RKO (cell line): ENCODE measurements around the gene FOXA2.

Source experiments
- DNase-seq: peaks from one replicate; pipeline ENCODE4 v3.0.0-alpha.2; 2016; ENCODE audit warnings: low spot score

Gene FOXA2

DNA sequence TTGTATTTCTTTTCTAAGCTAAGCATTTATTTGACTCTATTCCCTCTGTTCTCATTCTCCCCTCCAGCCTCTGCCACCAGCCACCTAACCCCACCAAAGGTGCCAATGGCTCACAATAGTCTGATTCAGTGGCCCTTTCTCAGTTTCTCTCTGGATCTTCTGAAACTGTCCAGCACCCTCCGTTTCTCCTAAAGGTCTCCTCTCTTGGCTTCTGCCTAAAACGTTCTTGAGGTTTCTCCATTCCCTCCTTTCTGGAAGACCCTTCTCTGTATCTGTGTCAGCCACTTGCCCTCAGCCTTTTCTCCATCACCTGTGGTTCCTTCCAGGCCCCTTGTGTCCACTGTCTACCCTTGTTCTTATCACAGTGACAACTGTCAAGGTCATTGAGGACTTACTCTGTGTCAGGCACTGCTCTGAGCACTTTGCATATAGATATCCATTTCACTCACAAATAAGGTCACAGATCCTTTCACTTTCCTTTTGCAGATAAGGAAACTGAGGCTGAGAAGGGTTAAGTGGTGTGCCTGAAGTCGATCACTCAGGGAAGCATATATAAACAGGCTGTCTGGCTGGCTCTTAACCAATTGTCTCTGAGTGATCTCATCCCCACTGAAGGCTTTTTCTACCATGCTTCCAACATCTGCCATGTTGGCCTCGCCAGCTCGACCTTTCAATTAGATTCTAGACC, 48.1 kb downstream of the FOXA2 start:
- DNase-seq, result no peak

DNA sequence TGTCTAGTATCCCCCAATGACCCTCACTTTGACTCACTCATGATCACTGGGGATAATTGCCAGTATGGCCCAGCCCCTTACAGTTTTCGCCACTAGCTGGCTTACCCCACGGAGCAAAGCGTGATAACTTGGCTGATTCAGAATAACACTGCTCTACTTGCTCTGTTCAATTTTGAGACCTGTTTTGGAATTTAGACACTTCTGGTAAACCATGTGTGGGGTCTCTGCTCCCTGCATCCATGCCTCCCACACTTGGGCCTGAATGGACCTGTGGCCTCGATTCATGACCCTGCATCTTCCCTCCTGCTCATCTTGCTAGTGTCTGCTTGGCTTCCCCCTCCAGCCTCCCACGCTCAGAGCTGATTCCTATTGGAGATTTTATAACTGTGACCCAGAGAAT, 48.9 kb downstream of the FOXA2 start:
- no peak for DNase-seq

DNA sequence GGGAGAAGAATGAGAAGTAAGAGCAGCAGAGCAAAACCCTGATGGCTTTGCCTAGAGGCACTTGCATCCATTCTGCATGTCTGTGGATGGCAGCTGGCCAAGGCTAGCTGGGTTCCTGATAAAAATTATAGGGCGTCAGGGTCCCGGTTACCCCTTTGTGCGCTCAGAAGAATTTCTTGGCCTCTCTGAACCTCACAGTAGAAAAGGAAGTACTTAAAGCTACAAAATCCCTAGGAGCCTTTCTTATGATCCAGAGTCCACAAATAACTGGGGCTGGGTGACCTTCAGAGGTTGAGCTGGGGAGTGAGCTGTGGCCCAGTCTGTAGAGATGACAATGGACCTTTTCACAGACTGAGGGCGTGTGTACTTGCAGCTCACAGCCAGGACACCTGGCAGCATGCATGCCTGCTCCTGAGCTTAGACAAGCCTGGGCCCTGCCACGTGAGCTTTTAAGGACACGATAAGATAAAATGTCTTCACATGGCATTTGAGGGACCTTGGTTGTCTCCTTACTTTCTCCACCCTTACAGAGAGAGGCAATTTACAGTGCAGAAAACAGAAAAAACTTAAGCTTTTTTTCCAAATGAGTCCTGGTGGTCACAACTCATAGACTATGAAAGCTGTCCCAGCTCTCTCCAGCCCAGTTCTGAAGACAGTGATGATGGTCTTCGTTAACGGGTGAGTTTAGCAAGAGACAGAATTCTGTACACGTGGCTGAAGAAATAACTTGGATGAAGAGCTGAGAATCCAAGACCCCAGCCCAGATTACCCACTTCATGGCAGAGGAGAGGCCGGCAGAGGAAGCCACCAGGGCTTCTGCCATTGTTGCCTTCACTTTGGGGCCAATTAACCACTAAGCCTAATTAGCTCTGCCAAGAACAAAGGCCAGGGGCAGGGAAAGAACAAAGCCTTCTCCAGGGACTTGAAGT, 50.3 kb downstream of the FOXA2 start:
- no peak for DNase-seq

GRCh38 chr20:22532598-22532997, 51.8 kb downstream of the FOXA2 start:
- no peak for DNase-seq

GRCh38 chr20:22531756-22532155, 52.6 kb downstream of the FOXA2 start:
- DNase-seq, result no peak

DNA sequence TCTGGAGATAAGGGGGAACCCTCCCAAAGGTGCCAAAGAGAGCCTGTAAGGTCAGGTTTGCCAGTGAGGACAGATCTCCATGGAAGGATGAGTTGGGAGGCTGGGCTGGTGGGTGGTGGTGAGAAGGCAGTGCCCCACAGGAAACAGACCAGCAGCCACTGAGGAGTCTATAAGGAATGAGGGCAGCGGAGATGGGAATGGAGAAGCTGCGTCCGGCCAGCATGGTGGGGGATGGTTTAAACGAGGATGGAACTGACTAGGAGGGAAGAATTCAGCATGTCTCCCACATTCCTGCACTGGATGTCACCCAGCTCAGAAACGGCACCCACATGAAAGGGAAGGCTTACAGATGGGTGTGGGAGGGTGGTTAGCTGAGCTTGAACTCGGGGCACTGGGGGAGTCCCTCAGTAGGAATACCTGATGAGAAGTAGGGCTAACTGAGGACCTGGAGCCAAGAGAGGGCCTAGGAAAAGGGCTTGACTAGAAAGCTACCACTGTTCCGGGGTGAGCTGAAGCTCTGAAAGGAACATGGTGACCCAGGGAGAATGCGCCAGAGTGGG, 53.2 kb downstream of the FOXA2 start:
- no peak for DNase-seq
